Measurements from ENCODE around the gene HHLA2.

Gene HHLA2

DNA sequence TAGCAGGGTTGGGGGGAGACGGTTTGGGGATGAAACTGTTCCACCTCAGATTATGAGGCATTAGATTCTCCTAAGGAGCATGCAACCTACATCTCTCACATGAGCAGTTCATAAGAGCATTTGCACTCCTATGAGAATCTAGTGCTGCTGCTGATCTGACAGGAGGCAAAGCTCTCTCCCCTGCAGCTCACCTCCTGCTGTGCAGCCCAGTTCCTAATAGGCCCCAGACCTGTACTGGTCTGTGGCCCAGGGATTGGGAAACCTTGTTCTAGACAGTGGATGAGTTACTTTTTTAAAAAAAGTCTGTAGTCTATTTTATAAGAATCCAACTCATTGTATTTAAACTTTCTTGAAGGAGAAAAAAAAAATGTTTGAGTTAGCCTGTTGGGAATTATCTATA, 100.0 kb downstream of the HHLA2 start:
- Histone ChIP-seq H3K4me1 (ENCODE audit: insufficient read depth, low read length, severe bottlenecking) (no peaks in the 10 kb centered on the region), H2AFZ (ENCODE audit: low read length) (no peak overlapping the region), H4K20me1 (ENCODE audit: insufficient read depth, low read length) (no peaks in the 10 kb centered on the region), H3K9me3 (ENCODE audit: low read length) (no peaks in the 10 kb centered on the region), H3K9me2 (ENCODE audit: low read depth, low read length) (no peaks in the 10 kb centered on the region), H3K27ac (ENCODE audit: low read depth, low read length, poor library complexity, severe bottlenecking) (no peak overlapping the region), H3F3A (ENCODE audit: insufficient read depth, low read length) (no peaks in the 10 kb centered on the region), H3K4me2 (ENCODE audit: low read length) (no peak overlapping the region), H3K79me2 (ENCODE audit: insufficient read depth, low read length) (no peaks in the 10 kb centered on the region), H3K36me3 (ENCODE audit: insufficient read depth, low read length) (no peaks in the 10 kb centered on the region), H3K27me3 (ENCODE audit: insufficient read depth, low read length) (no peaks in the 10 kb centered on the region), H3K4me3 (ENCODE audit: low read depth, low read length, poor library complexity, severe bottlenecking) (no peak overlapping the region), H3K9ac (ENCODE audit: low read length) (no peak overlapping the region)
- TF ChIP-seq EZH2 (IDR thresholded peaks at IDR 0.05; ENCODE audit: borderline replicate concordance, low read length), result no peak
- TF ChIP-seq CTCF (IDR thresholded peaks at IDR 0.05; ENCODE audit: low read length), result no peak

GRCh38 chr3:108398510-108398909, 102.2 kb downstream of the HHLA2 start:
- Histone ChIP-seq H3K27ac (ENCODE audit: low read depth, low read length, poor library complexity, severe bottlenecking) (no peak overlapping the region), H3K9ac (ENCODE audit: low read length) (no peak overlapping the region), H3K4me2 (ENCODE audit: low read length) (no peak overlapping the region), H3K4me1 (ENCODE audit: insufficient read depth, low read length, severe bottlenecking) (no peaks in the 10 kb centered on the region), H4K20me1 (ENCODE audit: insufficient read depth, low read length) (no peaks in the 10 kb centered on the region), H3K27me3 (ENCODE audit: insufficient read depth, low read length) (no peaks in the 10 kb centered on the region), H3F3A (ENCODE audit: insufficient read depth, low read length) (no peaks in the 10 kb centered on the region), H2AFZ (ENCODE audit: low read length) (no peak overlapping the region), H3K4me3 (ENCODE audit: low read depth, low read length, poor library complexity, severe bottlenecking) (no peak overlapping the region), H3K79me2 (ENCODE audit: insufficient read depth, low read length) (no peaks in the 10 kb centered on the region), H3K36me3 (ENCODE audit: insufficient read depth, low read length) (no peaks in the 10 kb centered on the region), H3K9me3 (ENCODE audit: low read length) (no peaks in the 10 kb centered on the region), H3K9me2 (ENCODE audit: low read depth, low read length) (no peaks in the 10 kb centered on the region)
- no peak for TF ChIP-seq CTCF (IDR thresholded peaks at IDR 0.05; ENCODE audit: low read length)
- no peak for TF ChIP-seq EZH2 (IDR thresholded peaks at IDR 0.05; ENCODE audit: borderline replicate concordance, low read length)

GRCh38 chr3:108401836-108402235, 105.5 kb downstream of the HHLA2 start:
- no peak overlapping the region for H3K27ac ChIP-seq (ENCODE audit: low read depth, low read length, poor library complexity, severe bottlenecking)
- H3F3A ChIP-seq (ENCODE audit: insufficient read depth, low read length), result no peaks in the 10 kb centered on the region
- no peaks in the 10 kb centered on the region for H3K9me2 ChIP-seq (ENCODE audit: low read depth, low read length)
- no peak overlapping the region for H3K4me2 ChIP-seq (ENCODE audit: low read length)
- no peaks in the 10 kb centered on the region for H4K20me1 ChIP-seq (ENCODE audit: insufficient read depth, low read length)
- H2AFZ ChIP-seq (ENCODE audit: low read length), result no peak overlapping the region
- TF ChIP-seq EZH2 (IDR thresholded peaks at IDR 0.05; ENCODE audit: borderline replicate concordance, low read length) (no peak), CTCF (IDR thresholded peaks at IDR 0.05; ENCODE audit: low read length) (no peak)
- H3K9me3 ChIP-seq (ENCODE audit: low read length), result no peaks in the 10 kb centered on the region
- H3K4me1 ChIP-seq (ENCODE audit: insufficient read depth, low read length, severe bottlenecking), result peaks cover 5% of the 10 kb centered on the region
- no peaks in the 10 kb centered on the region for H3K79me2 ChIP-seq (ENCODE audit: insufficient read depth, low read length)
- H3K27me3 ChIP-seq (ENCODE audit: insufficient read depth, low read length), result no peaks in the 10 kb centered on the region
- no peak overlapping the region for H3K4me3 ChIP-seq (ENCODE audit: low read depth, low read length, poor library complexity, severe bottlenecking)
- no peaks in the 10 kb centered on the region for H3K36me3 ChIP-seq (ENCODE audit: insufficient read depth, low read length)
- H3K9ac ChIP-seq (ENCODE audit: low read length), result no peak overlapping the region
